ENCODE measurements around the gene USP21. TPM values are rescaled to one million over a fixed set of nuclear protein-coding genes. Genes with fewer than 3 reads are reported as not detected.
A peak's percentile ranks its signal among the peaks of the same experiment; 100 is the strongest.

USP21 gene
- total and polyA plus RNA-seq, 2 of the 13 experiments (the other 11 are each of a cell fraction or from before 2014, with no cell fraction given), result 10.1 to 33.1 TPM

GRCh38 chr1:161139766-161140165 lies 19.5 kb upstream of the USP21 start (continued):
- TF ChIP-seq ZHX1 (CRISPR knock-in tag; IDR thresholded peaks at IDR 0.05; ENCODE audit: low read depth), result no peak
- no peak for TF ChIP-seq ZMYM3 (CRISPR knock-in tag; IDR thresholded peaks at IDR 0.05)
- no peak for TF ChIP-seq ZNF740 (CRISPR knock-in tag; IDR thresholded peaks at IDR 0.05)
- no peak for TF ChIP-seq NFKB2 (CRISPR knock-in tag; IDR thresholded peaks at IDR 0.05; ENCODE audit: borderline replicate concordance)
- TF ChIP-seq NR2F6 (IDR thresholded peaks at IDR 0.05), result no peak
- no peak for TF ChIP-seq NR2F6 (CRISPR knock-in tag; IDR thresholded peaks at IDR 0.05)
- no peak for TF ChIP-seq TERF1 (CRISPR knock-in tag; IDR thresholded peaks at IDR 0.05)
- no peak for TF ChIP-seq CBFB (CRISPR knock-in tag; IDR thresholded peaks at IDR 0.05)
- peak; percentile 60 for TF ChIP-seq STAG1 (CRISPR knock-in tag; IDR thresholded peaks at IDR 0.05)
- TF ChIP-seq MIER3 (CRISPR knock-in tag; IDR thresholded peaks at IDR 0.05; ENCODE audit: borderline replicate concordance), result no peak
- TF ChIP-seq BHLHE40 (IDR thresholded peaks at IDR 0.05; ENCODE audit: low read length), result no peak
- no peak for TF ChIP-seq RAD51 (IDR thresholded peaks at IDR 0.05; ENCODE audit: borderline replicate concordance)
- no peak for TF ChIP-seq MXD3 (CRISPR knock-in tag; IDR thresholded peaks at IDR 0.05)
- TF ChIP-seq ZNF232 (CRISPR knock-in tag; IDR thresholded peaks at IDR 0.05; ENCODE audit: borderline replicate concordance), result no peak
- TF ChIP-seq CTCF (CRISPR knock-in tag; IDR thresholded peaks at IDR 0.05), result peak; percentile 52
- TF ChIP-seq HDAC1 (CRISPR knock-in tag; IDR thresholded peaks at IDR 0.05), result no peak
- TF ChIP-seq ATF5 (CRISPR knock-in tag; IDR thresholded peaks at IDR 0.05; ENCODE audit: low read depth), result no peak
- TF ChIP-seq ZNF138 (CRISPR knock-in tag; IDR thresholded peaks at IDR 0.05; ENCODE audit: low read depth), result no peak
- TF ChIP-seq ZNF720 (CRISPR knock-in tag; IDR thresholded peaks at IDR 0.05), result no peak
- TF ChIP-seq ELF4 (CRISPR knock-in tag; IDR thresholded peaks at IDR 0.05; ENCODE audit: borderline replicate concordance), result no peak
- no peak for TF ChIP-seq SP4 (CRISPR knock-in tag; IDR thresholded peaks at IDR 0.05)
- no peak for TF ChIP-seq DPF2 (CRISPR knock-in tag; IDR thresholded peaks at IDR 0.05; ENCODE audit: borderline replicate concordance, low read depth)
- TF ChIP-seq SOX5 (CRISPR knock-in tag; IDR thresholded peaks at IDR 0.05; ENCODE audit: borderline replicate concordance), result no peak
- TF ChIP-seq ZBTB2 (CRISPR knock-in tag; IDR thresholded peaks at IDR 0.05; ENCODE audit: low read depth), result no peak
